GM12891 (cell line): ENCODE data around the gene NKX2-8.

Experiments
- PAX5 ChIP-seq: IDR thresholded peaks from 2 replicates; pipeline ENCODE4 v1.6.1; 2011; ENCODE audit warnings: low read length, moderate library complexity, mild to moderate bottlenecking; ENCODE audit not compliant: insufficient read depth, severe bottlenecking
- POLR2A ChIP-seq: IDR thresholded peaks from 2 replicates; pipeline ENCODE4 v1.6.1; 2011; ENCODE audit warnings: low read depth, low read length, control low read depth
- POLR2AphosphoS5 ChIP-seq: IDR thresholded peaks from 2 replicates; pipeline ENCODE4 v1.6.1; 2011; ENCODE audit warnings: low read depth, low read length, control low read depth
- POU2F2 ChIP-seq: IDR thresholded peaks from 2 replicates; pipeline ENCODE4 v1.6.1; 2011; ENCODE audit warnings: low read depth, mild to moderate bottlenecking, control low read depth, low read length, moderate library complexity
- TAF1 ChIP-seq: IDR thresholded peaks from 2 replicates; pipeline ENCODE4 v1.6.1; 2011; ENCODE audit warnings: low read depth, low read length, control low read depth

GRCh38 chr14:36627981-36628380 lies 45.6 kb upstream of the NKX2-8 start:
- TF ChIP-seq TAF1 (no peak), POLR2AphosphoS5 (no peak), POLR2A (no peak), PAX5 (no peak), POU2F2 (no peak)
